WI38 (cell line): ENCODE measurements around the gene PAK1.

ENCODE experiments used
- H3K4me3 ChIP-seq: 2 replicates; pipeline ENCODE4 v1.5.1; 2011; ENCODE audit warnings: low read depth, mild to moderate bottlenecking, control low read depth, low read length
- TF ChIP-seq, protein P1 (sequence below): IDR thresholded peaks from 2 replicates; pipeline ENCODE4 v1.5.1; 2012; ENCODE audit warnings: low read depth, mild to moderate bottlenecking, control low read depth, low read length

Gene PAK1

GRCh38 chr11:77347948-77348347 lies 125.9 kb downstream of the PAK1 start:
- TF ChIP-seq, protein P1, sequence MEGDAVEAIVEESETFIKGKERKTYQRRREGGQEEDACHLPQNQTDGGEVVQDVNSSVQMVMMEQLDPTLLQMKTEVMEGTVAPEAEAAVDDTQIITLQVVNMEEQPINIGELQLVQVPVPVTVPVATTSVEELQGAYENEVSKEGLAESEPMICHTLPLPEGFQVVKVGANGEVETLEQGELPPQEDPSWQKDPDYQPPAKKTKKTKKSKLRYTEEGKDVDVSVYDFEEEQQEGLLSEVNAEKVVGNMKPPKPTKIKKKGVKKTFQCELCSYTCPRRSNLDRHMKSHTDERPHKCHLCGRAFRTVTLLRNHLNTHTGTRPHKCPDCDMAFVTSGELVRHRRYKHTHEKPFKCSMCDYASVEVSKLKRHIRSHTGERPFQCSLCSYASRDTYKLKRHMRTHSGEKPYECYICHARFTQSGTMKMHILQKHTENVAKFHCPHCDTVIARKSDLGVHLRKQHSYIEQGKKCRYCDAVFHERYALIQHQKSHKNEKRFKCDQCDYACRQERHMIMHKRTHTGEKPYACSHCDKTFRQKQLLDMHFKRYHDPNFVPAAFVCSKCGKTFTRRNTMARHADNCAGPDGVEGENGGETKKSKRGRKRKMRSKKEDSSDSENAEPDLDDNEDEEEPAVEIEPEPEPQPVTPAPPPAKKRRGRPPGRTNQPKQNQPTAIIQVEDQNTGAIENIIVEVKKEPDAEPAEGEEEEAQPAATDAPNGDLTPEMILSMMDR: no peak
- no peak overlapping the region for H3K4me3 ChIP-seq

DNA sequence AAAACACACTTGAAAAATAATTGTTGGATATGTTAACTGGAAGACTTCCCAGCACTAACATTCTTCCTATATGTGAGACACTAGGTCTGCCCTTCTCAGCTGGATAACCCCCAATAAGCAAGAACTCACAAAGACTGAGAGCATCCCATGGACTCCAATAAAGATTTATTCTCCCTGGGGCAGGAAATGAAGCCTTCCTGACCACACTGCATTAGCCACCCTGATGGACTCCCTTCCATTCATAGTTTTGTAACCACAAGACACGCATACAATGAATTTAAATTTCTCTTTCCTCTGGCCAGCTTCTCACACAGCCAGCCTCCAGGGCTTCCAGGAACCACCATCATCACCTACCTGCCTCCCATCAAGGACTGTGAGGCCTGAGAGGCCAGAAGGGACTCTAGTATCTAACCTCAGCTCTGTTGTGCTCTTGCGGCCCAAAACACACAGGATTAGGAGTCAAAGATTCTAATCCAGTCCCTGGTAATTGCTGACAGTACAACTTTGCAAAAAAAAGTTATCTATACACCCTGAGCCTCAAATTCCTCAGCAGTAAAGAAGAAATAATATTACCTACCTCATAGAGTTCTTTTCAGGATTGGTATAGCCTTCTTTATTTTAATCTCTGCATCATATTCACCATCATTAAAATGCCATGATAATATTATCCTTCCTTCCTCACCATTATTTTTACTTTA lies 126.8 kb downstream of the PAK1 start:
- H3K4me3 ChIP-seq: no peak overlapping the region
- TF ChIP-seq, protein P1: no peak

- TF ChIP-seq, protein P1: no peak
- H3K4me3 ChIP-seq: no peak overlapping the region
Measured at GRCh38 chr11:77345621-77346020, 128.3 kb downstream of the PAK1 start.

GRCh38 chr11:77340501-77340900 lies 133.4 kb downstream of the PAK1 start:
- no peak overlapping the region for H3K4me3 ChIP-seq
- TF ChIP-seq, protein P1: no peak

- no peak overlapping the region for H3K4me3 ChIP-seq
- TF ChIP-seq, protein P1: no peak
Measured at GRCh38 chr11:77332259-77332658, 141.6 kb downstream of the PAK1 start.

GRCh38 chr11:77325159-77325558 lies 148.7 kb downstream of the PAK1 start:
- H3K4me3 ChIP-seq: no peak overlapping the region
- TF ChIP-seq, protein P1: no peak

DNA sequence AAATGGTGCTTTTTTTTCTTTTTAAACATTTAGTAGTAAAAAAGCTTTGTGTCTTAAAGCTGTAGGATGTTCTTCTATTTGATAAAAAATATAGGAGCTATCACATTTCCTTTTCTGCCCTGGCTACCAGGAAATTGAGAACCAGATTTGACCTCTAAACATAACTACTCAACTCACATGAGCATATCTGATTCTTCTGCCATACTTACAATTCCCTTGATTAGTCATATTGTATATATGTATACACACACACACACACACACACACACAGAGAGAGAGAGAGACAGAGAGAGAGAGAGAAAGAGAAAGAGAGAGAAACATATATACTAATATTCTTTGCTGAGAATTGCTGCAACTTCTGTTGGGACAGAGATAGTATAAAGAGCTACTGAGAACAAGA lies 149.4 kb downstream of the PAK1 start:
- TF ChIP-seq, protein P1: no peak
- no peak overlapping the region for H3K4me3 ChIP-seq
